ENCODE measurements around the gene ITGA11. TPM values are rescaled to one million over a fixed set of nuclear protein-coding genes. Genes with fewer than 3 reads are reported as not detected.

The ITGA11 gene
- total RNA-seq, 2 donors from 2014 or later, result 0.99 to 1.0 TPM

- Histone ChIP-seq H3K4me1 (no peaks in the 10 kb centered on the region), H3K27me3 (no peaks in the 10 kb centered on the region), H3K9me3 (no peaks in the 10 kb centered on the region), H3K4me3 (no peak overlapping the region), H3K36me3 (replicated peaks in 1 of 2; ENCODE audit: insufficient read depth in 1 of 2, low read depth in 2 of 2) (no peaks in the 10 kb centered on the region), H3K27ac (no peak overlapping the region)
- peak in 1 of 4 donors; percentile 9 for DNase-seq
- intact Hi-C loops (cut with DNase I), result no loop called here
- TF ChIP-seq POLR2A (IDR thresholded peaks at IDR 0.05) (no peak), CTCF (IDR thresholded peaks at IDR 0.05) (no peak)
- 72 to 88% methylated on average over 15 to 16 of the region's 16 CpGs for WGBS, 2 donors
- ATAC-seq, result no peak
Measured at GRCh38 chr15:68317281-68318007, 114.5 kb downstream of the ITGA11 start.

- DNase-seq (peak in 2 of 4 donors; percentile 8 to 9), ATAC-seq (no peak)
- WGBS, 2 donors, result 77 to 79% methylated on average over 14 to 17 of the region's 17 CpGs
- no peak for TF ChIP-seq POLR2A (IDR thresholded peaks at IDR 0.05)
- peak in 1 of 7 experiments; percentile 3 for TF ChIP-seq CTCF (IDR thresholded peaks at IDR 0.05)
- no peak overlapping the region for H3K4me3 ChIP-seq
- H3K4me1 ChIP-seq, result no peaks in the 10 kb centered on the region
- no peak overlapping the region for H3K27ac ChIP-seq
- H3K27me3 ChIP-seq, result no peaks in the 10 kb centered on the region
- H3K36me3 ChIP-seq (replicated peaks in 1 of 2; ENCODE audit: insufficient read depth in 1 of 2, low read depth in 2 of 2), result no peaks in the 10 kb centered on the region
- H3K9me3 ChIP-seq, result no peaks in the 10 kb centered on the region
- intact Hi-C loops (cut with DNase I), result no loop called here
Measured at GRCh38 chr15:68316061-68316804, 115.7 kb downstream of the ITGA11 start.

- no peak overlapping the region for H3K27ac ChIP-seq
Measured at GRCh38 chr15:68315495-68316031, 116.4 kb downstream of the ITGA11 start.

GRCh38 chr15:68315035-68315434 is 116.9 kb downstream of the ITGA11 start:
- WGBS, 2 donors, result 87 to 88% methylated on average over 1 of the region's 1 CpG
- no peak overlapping the region for H3K4me3 ChIP-seq
- TF ChIP-seq POLR2A (IDR thresholded peaks at IDR 0.05) (no peak), CTCF (IDR thresholded peaks at IDR 0.05) (no peak)
- no peak overlapping the region for H3K27ac ChIP-seq
- ATAC-seq, result no peak
- peaks cover 11% of the 10 kb centered on the region for H3K4me1 ChIP-seq
- intact Hi-C loops (cut with DNase I), result no loop called here
- peak in 1 of 4 donors; percentile 0 for DNase-seq
- no peaks in the 10 kb centered on the region for H3K36me3 ChIP-seq (replicated peaks in 1 of 2; ENCODE audit: insufficient read depth in 1 of 2, low read depth in 2 of 2)
- no peaks in the 10 kb centered on the region for H3K9me3 ChIP-seq
- no peaks in the 10 kb centered on the region for H3K27me3 ChIP-seq

More at GRCh38 chr15:68315495-68316031, 116.4 kb downstream of the ITGA11 start:
- TF ChIP-seq POLR2A (IDR thresholded peaks at IDR 0.05) (no peak), CTCF (IDR thresholded peaks at IDR 0.05) (no peak)
- ATAC-seq (no peak), DNase-seq (peak in 1 of 4 donors; percentile 7)
- H3K4me1 ChIP-seq, result peaks cover 6% of the 10 kb centered on the region
- 62 to 88% methylated on average over 5 to 11 of the region's 11 CpGs for WGBS, 2 donors
- H3K9me3 ChIP-seq, result no peaks in the 10 kb centered on the region
- no peak overlapping the region for H3K4me3 ChIP-seq
- no peaks in the 10 kb centered on the region for H3K36me3 ChIP-seq (replicated peaks in 1 of 2; ENCODE audit: insufficient read depth in 1 of 2, low read depth in 2 of 2)
- intact Hi-C loops (cut with DNase I), result no loop called here
- H3K27me3 ChIP-seq, result no peaks in the 10 kb centered on the region
